GM21423 (cell line): ENCODE measurements around the gene BDH1.

ENCODE experiments used
- ATAC-seq: cut with Tn5 transposase; IDR thresholded peaks from one replicate; pipeline ENCODE4 v1.9.1; 2021; ENCODE audit warnings: mild to moderate bottlenecking, moderate library complexity; ENCODE audit not compliant: unreplicated experiment

The BDH1 gene

DNA sequence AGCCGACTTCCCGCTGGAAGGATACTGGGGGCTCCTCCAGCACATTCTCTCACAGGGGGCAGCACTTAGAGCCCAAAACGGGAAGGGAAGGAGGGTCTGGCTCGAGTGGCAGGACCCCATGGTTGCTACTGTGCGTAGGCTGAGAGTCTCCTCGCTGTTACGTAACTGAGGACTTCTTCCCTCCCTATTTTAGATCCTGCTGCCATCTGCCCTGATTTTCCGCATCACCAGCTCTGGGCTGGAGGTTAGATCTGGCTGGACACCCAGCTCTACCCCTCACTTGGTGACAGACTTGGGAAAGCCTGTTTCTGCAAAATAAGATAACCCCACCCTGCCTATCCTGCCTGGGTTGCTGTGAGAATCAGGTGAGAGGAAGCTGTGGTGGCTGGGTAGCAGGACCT, 47.7 kb downstream of the BDH1 start:
- no peak for ATAC-seq

DNA sequence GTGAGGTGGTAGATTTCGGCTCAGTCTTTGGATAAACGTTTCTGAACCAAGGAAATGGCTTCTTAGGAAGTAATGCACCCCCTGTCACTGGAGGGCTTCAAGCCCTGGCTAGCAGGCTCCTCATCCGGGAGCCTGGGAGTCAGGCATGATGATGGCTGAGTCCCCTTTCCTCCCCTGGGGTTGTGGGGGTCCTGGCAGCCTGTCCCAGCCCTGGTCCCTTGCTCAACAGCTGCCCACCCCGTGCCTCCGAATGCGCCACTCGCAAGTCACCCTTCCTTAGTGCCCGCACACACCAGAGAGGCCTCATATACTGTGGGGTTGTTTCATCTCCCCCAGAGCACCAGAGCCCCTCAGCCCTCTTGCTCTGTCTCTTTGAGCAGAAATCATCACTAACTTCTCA, 48.2 kb downstream of the BDH1 start:
- ATAC-seq: no peak

DNA sequence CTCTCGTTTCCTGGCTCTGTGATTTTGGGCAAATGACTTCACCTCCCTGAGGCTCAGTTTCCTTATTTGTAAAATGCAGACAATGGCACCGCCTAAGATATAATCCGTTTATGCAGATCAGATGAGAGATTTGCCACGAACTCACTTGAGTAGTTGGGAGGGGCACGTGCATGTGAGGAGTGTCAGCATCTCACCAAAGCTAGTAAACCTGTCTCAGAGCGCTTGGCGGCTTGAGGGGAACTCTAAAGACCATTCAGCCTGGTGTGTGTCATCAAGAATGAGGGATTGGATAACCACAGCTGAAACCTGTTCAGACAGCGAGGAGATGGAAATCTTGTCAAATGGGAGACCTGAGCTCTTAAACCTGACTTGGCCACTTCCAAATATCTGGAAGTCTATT, 48.7 kb downstream of the BDH1 start:
- no peak for ATAC-seq

DNA sequence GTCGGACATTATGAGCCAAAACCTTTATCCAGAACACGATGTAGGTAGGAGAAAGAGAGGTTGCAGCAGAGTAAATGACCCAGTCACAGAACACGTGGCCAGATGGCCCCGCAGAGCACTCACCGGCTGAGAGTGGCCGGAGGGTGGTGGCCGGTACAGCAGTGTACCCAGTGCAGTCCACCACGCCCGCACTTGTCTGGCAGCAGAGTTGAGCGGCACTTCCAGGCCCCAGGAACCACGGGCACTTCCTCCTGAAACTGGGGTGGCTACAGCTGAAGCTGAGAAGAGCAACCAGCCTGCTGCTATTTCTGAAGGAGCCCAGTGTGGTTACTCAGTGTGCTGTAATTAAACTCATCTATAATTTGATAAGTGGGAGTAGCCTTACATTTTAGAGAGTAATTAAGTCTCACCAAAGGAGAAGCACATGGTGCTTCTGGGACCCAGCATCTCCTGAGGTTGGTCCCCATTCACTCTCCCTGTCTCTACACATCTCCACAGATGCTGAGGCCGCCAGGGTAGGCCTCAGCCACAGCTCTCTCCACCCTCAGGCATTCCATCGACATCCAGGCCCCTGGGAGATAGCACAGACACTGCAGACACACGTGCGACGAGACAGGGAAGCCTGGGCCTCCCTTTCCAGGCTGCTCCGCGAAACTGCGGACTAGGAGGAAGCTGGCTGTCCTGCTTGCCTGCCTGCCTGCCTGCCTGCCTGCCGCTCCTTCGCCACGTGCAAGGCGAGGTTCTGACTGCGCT, 49.8 kb downstream of the BDH1 start:
- ATAC-seq: no peak

DNA sequence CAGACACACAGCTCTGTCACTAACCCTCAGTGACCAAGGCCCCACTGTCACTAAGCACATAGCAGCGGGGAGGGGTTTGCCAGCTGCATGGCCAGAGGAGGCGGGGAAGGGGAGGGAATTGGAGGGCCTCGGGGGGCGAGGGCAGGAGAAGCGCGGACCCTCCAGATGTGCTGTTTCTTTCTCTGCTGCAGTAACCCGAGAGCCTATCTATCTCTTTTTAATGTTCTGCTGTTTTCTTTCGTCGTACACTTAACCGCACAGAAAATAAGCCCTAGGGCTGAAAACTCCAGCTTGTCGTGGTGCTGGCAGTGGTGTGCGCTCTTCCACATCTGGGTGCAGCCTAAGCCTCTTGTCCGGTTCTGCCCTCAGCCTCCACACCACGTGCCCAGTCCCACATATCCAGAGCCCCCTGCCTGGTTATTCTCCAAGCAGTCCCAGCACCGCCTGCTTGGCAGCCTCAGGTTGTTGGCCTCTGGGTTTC, 51.1 kb downstream of the BDH1 start:
- no peak for ATAC-seq

DNA sequence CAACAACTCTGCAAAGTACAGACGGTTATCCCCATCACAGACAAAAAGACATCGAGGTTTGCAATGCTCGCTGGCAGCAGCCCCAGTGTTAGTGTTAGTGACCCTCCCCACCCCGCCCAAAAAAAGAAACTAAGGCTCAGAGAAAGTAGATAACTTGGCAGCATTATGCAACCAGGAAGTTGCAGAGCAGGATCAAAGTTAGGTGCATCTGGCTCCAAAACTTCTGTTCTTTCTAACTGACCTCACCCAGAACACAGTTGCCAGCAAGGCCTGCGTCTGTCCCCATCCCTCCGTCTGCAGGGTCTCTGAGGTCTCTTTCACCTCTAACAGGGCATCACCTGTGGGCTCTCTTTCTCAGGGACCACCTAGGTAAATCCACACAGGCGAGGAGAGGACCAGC, 51.5 kb downstream of the BDH1 start:
- ATAC-seq: no peak

DNA sequence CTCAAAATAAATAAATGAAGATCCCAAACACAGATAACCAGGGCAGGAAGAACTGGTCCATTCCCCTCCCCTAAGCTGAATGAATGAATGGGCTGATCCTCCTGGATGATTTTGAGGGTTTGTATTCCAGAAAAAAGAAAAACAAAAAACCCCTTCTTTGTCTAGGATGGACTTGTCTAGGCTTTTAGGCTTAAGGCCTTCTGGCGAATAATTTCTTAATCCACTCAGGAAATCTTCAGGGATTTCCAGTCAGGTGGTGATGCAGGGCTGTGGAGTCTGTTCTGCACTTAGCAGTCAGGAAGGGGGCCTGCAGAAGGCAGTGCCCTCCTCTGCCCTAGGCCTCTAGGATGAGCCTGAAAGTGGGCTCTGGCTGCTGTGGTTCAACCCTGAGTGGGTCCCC, 52.1 kb downstream of the BDH1 start:
- ATAC-seq: no peak

DNA sequence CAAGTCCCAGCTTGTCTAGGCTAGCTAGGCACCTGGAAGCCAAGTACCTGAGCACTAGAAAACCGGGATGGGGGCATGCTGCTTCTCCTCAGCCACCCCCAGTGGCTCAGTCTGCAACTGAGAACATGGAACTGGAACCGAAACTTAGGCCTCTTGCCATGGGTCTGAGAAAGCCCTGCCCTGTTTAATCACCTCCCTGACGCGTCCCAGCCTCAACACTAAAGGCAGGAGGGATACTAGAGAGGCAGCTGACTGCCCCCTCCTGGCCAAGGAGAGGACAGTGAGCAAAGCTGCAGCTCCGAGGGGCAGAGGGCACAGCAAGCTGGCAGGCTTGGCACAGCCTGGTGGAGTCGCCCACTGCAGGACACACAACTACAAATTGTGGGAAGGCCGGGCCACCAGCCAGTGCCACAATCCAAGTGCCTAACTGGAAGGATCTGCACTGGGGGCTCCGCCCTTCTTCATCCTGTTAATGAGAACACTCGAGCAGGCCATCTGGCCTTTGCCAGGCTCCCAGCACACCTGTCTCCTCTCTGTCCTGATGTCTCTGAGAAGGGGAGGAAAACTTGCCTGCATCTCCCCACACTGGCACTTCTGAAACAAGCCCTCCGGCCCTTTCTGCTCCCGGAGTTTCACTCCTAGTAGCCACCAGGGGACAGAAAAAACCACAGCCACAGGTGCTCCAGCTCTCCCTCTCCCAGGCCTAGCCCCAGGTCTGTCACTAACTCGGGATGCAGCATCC, 53.7 kb downstream of the BDH1 start:
- no peak for ATAC-seq

DNA sequence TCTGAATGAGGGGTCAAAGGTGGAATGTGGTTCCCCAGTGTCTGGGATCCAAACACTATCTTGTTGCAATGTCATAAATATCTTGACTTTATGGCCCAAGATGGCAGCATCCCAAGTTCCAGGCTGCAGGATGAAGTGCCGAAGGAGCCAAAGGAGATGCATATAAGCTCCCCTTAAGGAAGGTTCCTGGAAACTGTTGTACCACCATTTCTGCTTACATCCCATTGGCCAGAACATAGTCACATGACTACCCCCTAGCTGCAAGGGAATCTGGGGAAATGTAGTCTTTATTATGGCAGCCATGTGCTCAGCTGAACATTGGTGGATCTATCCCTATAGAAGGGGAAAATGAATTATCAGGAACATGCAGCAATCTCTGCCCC, 54.3 kb downstream of the BDH1 start:
- ATAC-seq: no peak

DNA sequence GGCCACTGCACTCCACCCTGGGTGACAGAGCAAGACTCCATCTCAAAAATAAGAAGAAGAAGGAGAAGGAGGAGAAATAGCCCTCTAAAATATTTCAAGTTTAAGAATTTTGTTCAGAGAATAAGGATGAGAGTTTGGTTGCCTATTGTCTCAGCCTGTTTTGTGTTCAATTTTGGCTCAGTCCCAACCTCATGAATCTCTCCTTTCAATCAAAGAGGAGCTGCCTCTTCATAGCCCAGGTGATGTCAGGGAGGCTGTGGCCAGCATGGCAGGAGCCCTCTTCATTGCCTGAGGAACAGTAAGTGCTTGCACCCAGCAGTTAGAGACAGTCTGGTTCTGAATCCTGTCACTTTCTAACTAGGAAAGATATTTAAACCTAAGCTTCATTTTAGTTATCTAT, 55.0 kb downstream of the BDH1 start:
- no peak for ATAC-seq

DNA sequence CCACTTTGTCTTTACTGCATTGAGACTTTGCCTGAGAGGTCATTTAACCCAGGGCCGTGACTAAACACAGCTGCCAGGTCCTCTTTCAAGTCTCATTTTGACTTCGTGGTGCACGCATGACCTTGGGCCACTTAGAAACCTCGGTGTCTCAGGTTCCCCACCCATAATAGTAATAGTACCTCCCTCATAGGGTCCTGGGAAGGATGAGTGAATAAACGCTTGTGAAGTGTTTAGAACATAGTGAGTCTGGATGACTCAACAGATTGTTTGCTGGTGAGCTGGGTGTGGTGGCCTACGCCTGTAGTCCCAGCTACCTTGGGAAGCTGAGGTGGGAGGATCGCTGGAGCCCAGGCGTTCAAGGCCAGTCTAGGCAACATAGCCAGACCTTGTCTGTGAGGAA, 56.3 kb downstream of the BDH1 start:
- ATAC-seq: no peak

DNA sequence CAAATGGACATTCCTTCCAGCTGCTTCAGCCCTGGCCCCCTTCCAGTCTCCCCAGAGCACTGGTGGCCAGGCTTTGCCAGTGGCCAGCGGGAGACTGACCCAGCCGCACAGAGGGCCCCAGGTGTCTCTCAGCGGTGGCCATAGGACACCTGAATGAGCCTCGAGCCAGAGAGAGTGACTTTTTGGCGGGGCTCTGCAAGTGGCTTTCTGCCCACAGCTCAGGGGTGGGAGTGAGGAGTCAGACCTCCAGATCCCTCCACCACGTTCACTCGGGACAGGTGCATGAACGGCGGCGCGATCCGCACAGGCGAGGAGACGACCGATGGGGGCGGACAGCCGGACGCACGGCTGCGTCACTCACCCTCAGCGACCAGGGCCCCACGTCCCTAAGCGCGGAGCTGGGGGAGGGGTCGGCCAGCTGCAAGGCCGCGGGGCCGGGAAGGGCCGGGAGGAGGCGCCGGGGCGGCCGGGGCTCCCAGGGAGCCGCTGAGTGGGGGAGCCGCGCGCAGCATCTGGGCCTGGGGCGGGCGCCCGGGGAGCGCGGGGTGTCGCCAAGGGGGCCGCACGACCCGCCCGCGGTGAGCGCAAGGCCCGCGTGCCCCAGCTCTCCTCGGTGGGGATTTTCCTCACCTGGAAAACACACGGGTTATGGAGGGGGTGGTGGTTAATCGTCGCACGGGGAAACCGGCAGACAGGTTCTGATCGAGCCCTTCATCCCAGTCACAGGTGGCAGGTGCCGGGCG, 57.1 kb downstream of the BDH1 start:
- ATAC-seq: no peak

DNA sequence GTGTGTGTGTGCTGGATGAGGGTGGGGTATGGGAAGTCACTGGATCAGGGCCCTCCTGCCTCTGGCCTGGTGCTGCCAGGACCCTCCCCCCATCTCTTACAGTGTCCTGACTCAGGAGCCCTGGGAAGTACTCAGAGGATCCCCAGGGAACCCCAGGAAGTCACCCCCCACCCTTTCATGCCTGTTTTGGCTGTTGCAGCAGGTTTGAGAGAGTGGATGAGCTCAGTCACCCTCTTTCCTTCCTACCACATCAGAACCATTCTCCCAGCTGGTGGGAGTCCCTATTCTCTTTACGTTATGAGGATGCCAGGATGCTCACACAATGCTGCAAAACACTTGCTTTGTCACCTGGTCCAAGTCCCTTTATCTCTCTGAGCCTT, 59.0 kb downstream of the BDH1 start:
- ATAC-seq: no peak

DNA sequence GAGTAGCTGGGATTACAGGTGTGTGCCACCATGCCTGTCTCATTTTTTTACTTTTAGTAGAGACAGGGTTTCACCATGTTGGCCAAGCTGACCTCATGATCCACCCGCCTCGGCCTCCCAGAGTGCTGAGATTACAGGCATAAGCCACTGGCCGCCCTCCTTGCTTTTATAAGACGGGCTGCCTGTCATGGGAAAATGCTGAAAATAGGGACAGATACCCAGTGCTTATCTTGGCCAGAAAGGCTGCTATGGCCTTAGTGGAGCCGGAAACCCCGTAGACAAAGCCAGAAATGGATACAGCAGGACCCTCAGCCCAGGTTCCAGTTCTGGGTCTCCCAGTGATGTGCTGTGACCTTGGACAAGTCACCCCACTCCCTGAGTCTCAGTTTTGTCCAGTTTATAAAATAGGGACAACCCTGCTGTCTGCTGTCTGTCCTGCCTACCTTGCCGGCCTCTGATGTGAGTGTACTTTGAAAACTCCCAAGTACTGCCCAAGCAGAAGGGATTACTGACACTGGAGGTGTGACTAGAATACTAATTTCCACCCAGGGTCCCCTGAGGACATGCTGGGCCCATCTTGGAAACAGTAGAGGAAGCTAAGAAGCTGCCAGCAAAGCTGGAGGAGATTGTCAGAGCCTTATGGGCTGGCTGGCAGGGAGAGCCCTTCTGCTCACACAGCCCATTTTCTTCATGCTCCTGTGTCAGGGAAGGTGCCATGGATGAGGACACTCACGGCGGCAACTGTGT, 59.6 kb downstream of the BDH1 start:
- ATAC-seq: no peak

DNA sequence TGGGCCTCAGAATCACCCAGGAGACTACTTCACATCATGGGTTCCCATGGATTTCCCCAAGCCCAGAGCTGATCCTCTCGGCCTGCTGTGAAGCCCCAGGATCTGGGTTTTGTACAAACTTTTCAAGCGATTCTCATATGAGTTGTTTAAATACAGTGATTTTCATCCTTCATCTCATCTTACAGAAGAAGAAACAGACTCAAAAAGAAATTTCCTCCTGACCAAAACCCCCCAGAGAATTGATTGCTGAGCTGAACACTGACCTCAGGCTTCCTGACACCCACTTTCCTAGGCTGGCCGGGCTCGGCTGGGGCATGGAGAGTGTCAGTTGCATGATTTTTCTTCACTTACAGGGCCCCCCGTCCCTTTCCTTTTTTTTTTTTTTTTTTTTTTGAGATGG, 60.3 kb downstream of the BDH1 start:
- ATAC-seq: no peak

DNA sequence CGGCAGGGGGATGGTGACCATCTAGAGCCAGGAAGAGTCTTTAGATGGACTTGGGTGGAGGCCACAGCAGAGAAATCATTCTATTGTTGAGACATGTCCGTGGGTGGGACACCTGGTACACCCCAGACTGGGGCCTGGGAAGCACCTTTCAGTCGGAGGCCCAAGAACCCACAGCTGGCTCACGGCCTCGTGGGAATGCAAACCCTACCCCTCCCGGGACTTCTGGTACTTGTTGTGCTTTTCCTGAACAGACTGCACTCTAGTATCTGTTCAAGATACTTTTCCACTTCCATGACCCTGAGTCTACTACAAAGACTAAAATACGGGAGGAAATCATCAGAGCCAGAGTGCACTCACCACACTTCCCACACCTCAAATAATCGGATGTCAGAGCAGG, 60.7 kb downstream of the BDH1 start:
- no peak for ATAC-seq

DNA sequence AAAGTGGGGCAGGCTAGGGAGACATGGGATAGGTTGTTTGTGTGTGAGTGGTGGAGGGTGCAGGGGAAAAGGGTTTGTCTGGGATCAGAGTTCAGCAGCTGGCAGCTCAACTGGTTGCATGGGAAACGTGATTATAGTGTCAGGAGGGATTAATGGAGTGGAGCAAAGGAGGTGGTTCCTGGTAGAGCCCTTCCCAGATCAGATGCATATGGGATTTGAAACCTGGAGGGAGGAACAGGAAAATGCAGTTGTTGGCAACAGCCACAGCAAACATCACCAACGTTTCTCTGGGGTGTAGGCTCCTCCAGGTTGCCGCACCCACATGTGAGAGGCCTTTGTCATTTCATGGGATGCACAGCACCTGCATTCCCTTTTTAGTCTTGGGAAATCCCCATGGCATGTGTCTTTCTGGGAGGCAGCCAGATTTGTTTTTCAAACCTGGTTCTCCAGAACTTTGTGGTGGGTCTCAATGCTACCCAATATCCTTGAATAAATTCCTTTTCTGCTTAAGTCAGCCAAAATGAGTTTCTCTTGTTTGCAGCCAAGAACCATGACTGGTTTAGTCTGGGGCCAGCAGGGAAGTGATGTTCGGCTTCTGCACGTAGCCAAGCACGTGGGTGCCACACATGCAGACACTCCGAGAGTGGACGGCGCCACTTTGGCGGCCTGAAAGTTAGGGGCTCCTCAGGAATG, 61.3 kb downstream of the BDH1 start:
- no peak for ATAC-seq

DNA sequence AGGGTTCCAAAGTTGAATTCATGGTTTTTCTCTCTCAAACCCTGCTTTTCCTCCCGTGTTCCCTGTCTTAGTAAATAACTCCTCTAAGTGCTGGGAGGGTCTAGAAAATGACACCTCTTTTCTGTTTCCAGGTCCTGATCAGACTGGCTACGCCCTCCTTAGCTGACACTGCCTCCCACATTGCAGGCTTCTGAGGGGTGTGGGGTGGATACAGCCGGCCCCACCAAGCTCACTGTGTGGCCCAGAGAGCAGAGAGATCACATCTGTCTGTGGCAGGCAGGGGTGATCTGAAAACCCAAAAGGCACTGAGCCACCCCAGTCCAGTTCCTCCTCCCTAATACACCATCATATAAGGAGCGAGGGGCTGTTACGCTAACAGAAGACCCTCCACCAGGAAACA, 62.7 kb downstream of the BDH1 start:
- ATAC-seq: no peak

DNA sequence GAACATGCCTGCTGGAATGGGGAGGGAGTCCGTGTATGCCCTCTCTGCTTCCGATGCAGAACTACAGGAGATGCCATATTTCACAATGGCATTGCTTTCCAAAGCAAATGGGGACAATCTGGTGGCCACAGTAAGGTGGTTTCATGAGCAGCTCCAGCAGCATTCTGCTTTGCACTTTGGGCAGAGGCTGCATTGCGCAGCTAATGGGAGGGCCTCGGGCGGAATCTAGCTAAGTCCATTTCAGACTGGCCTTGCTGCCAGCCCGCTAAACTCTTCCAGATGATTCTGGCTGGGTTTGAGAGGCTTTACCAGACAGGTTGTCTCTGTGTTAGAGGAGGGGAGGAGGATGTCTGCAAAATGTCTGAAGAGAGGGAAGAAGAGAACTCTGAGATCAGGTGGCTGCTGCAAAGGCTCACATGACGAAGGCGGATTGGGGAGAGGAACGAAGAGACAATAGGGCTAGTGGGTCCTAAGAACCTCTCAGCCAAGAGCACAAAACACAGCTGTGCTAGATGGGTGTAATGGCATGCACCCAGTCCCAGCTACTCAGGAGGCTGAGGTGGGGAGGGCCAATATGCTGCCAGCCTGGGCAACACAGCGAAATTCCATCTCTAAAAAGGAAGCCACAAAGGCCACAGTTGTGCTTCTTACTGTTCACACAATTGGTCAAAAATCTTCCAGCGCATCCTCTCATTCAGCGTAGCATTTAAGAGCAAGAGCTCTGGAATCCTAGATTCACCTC, 63.7 kb downstream of the BDH1 start:
- ATAC-seq: no peak

DNA sequence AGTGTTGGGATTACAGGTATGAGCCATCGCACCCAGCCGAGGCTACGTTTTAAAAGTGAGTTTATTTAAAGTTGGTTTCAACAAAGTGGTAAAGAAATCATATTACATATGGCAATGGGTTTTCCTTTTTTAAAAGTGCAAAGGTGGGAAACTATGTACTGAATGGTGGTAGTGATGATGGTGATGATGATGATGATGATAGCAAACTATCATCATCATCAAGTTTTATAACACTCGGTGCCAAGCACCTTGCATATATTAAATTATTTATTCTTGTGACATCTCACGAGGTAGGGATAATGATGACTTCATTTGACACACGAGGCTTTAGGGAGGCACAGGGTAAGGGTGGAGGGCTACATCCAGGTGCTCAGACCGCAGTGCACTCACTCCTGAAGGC, 64.3 kb downstream of the BDH1 start:
- ATAC-seq: no peak
